Left lobe of liver (tissue), 2 donors: Measurements from ENCODE around the gene PTPRN. TPM values are rescaled to one million over a fixed set of nuclear protein-coding genes. Genes with fewer than 3 reads are reported as not detected.

Experiments
- ATAC-seq: fragments of 200-7000 bp; cut with Tn5 transposase; one replicate; pipeline ENCODE4 v1.9.1; 2020; ENCODE audit warnings: mild to moderate bottlenecking, moderate library complexity
- DNase-seq: peaks from one replicate; pipeline ENCODE4 v3.0.0-alpha.2; 2020; ENCODE audit warnings: low spot score
- total RNA-seq: library from RNA; stranded (reverse); gene quantifications from one replicate; pipeline ENCODE4 v1.2.1, GENCODE V29; 2021
- donor health status: DM: no; HTN: no; CAD: no; lungs with moderate emphysema.
- donor health status: DM: no; HTN: yes; CAD: no.

PTPRN gene
- total RNA-seq, 1 donor from 2014 or later: not detected

GRCh38 chr2:219247678-219248642 is 61.2 kb downstream of the PTPRN start:
- DNase-seq (no peak), ATAC-seq (no peak)

GRCh38 chr2:219246559-219246958 is 62.6 kb downstream of the PTPRN start:
- no peak for ATAC-seq
- DNase-seq: no peak

GRCh38 chr2:219245899-219246230 is 63.3 kb downstream of the PTPRN start:
- ATAC-seq (no peak), DNase-seq (no peak)

- peak; percentile 95 for DNase-seq
- ATAC-seq: peak; percentile 75
Measured at GRCh38 chr2:219245148-219245898, 63.9 kb downstream of the PTPRN start, which contains the start of the genes GLB1L and STK16. Gene GLB1L (minus strand): TSS chr2:219245444. CDS start chr2:219243573, 1,871 bp downstream. Gene STK16 (plus strand): TSS chr2:219245479. CDS start chr2:219246000, 521 bp downstream.

- DNase-seq: no peak
- ATAC-seq: no peak
Measured at GRCh38 chr2:219244789-219245147, 64.4 kb downstream of the PTPRN start.

- DNase-seq: peak; percentile 71
- peak; percentile 73 for ATAC-seq
Measured at GRCh38 chr2:219243291-219243761, 65.9 kb downstream of the PTPRN start.

Other genes with a start within 250 kb of the PTPRN start
- 4.9 TPM for gene IHH, start 248.5 kb downstream of the PTPRN start, total RNA-seq
- 7.8 TPM for gene NHEJ1, start 148.6 kb downstream of the PTPRN start, total RNA-seq
- 2.8 TPM for gene SLC23A3, start 139.4 kb downstream of the PTPRN start, total RNA-seq
- 31.2 TPM for gene CNPPD1, start 132.5 kb downstream of the PTPRN start, total RNA-seq
- gene RETREG2, start 131.1 kb downstream of the PTPRN start, total RNA-seq: 54.8 TPM
- 28.6 TPM for gene ZFAND2B, start 102.6 kb downstream of the PTPRN start, total RNA-seq
- gene ABCB6, start 90.4 kb downstream of the PTPRN start, total RNA-seq: 53.5 TPM
- gene ATG9A, start 79.8 kb downstream of the PTPRN start, total RNA-seq: 45.8 TPM
- 22.1 TPM for gene ANKZF1, start 79.6 kb downstream of the PTPRN start, total RNA-seq
- 3.1 TPM for gene GLB1L, start 64.0 kb downstream of the PTPRN start, total RNA-seq
- 24.4 TPM for gene STK16, start 63.9 kb downstream of the PTPRN start, total RNA-seq
- gene TUBA4B, start 56.2 kb downstream of the PTPRN start, total RNA-seq: not detected
- 29.0 TPM for gene TUBA4A, start 55.5 kb downstream of the PTPRN start, total RNA-seq
- 40.9 TPM for gene DNAJB2, start 30.0 kb downstream of the PTPRN start, total RNA-seq
- not detected for gene RESP18, start 23.3 kb upstream of the PTPRN start, total RNA-seq
- 37.4 TPM for gene DNPEP, start 78.5 kb upstream of the PTPRN start, total RNA-seq
- 1.8 TPM for gene DES, start 109.0 kb upstream of the PTPRN start, total RNA-seq
- gene SPEG, start 125.4 kb upstream of the PTPRN start, total RNA-seq: 1.5 TPM
- 43.4 TPM for gene GMPPA, start 189.5 kb upstream of the PTPRN start, total RNA-seq
- gene ASIC4, start 205.1 kb upstream of the PTPRN start, total RNA-seq: 0.05 TPM
- 55.1 TPM for gene CHPF, start 234.4 kb upstream of the PTPRN start, total RNA-seq
- gene TMEM198, start 234.6 kb upstream of the PTPRN start, total RNA-seq: 2.1 TPM